GM18951 (cell line): ENCODE results near the gene PTTG1.

Experiments used
- POLR2A ChIP-seq: IDR thresholded peaks from 4 replicates; pipeline ENCODE4 v1.6.1; 2011; ENCODE audit warnings: mild to moderate bottlenecking; ENCODE audit not compliant: insufficient read length, insufficient read depth; ENCODE audit errors: extremely low read depth
- in situ Hi-C: fragments of 300-500 bp; cut with MboI; formaldehyde crosslinking; loops from one replicate; pipeline ENCODE4 v1.12.0; 2022; ENCODE audit warnings: low sequenced_read_pairs, mixed read lengths, inconsistent platforms; ENCODE audit not compliant: unreplicated experiment

The PTTG1 gene

DNA sequence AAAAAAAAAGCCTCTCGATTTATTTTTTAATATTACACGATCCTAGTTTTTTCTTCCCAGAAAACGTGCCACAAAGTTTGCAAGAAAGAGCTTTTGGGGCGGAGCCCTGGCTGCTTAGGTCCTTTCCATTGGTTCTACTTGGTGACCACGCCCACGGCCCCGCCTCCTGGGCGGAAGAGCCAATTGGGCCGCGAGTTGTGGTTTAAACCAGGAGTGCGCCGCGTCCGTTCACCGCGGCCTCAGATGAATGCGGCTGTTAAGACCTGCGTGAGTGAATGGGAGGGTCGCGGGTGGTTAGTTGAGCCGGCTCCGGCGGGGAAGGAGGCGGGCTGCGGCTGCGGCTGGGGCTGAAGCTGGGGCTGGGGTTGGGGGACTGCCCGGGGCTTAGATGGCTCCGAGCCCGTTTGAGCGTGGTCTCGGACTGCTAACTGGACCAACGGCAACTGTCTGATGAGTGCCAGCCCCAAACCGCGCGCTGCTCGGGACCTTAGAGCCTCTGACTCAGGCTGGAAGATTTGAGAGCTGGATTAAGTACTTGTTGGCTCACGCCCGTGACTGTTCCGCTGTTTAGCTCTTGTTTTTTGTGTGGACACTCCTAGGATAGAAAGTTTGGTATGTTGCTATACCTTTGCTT, at the start of gene PTTG1:
Gene PTTG1, plus strand, starts transcription at position 231 of the 634 bp plus-strand sequence. CDS start 458 bp downstream, outside the sequence.
- in situ Hi-C loops = no loop called here
- TF ChIP-seq POLR2A = peak; percentile 88

DNA sequence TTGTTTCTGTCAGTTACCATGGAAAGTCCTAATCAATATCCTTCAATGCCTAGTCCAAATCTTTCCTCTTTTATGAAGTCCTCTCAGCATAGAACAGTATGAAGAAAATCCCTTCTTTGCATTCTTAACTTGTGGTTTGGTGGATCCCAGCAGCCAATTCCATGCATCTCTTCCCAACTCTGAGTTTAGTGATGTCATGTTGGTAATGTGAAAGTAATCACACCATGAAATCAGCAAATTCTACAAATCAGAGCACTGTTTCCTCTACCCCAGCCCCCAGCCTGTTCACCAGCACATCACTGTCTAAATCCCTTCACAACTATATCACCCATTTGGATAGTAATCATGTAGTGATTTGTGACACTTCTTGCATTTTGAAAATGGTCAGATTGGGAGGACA, 46.5 kb upstream of the PTTG1 start:
- no peak for TF ChIP-seq POLR2A
- in situ Hi-C loops = no loop called here

DNA sequence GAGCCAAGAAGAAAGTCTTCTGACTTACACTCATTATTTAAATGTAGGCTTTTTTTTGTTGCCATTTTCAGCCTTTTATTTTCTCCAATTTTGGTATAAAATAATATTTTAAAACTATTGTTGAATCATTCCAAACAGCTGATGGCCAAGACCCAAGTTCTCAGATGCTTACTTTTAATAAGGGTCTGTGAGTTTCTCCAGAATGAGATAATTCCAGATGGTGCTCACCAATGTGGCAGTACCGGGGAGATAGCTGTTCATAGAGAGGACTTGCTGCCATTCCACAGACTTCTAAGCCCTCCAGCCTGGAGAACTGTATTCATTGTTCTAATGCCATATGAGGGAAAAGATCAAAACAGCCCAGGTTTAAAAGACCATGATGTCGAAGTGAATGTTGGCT, 46.0 kb upstream of the PTTG1 start:
- in situ Hi-C loops = no loop called here
- TF ChIP-seq POLR2A = no peak

DNA sequence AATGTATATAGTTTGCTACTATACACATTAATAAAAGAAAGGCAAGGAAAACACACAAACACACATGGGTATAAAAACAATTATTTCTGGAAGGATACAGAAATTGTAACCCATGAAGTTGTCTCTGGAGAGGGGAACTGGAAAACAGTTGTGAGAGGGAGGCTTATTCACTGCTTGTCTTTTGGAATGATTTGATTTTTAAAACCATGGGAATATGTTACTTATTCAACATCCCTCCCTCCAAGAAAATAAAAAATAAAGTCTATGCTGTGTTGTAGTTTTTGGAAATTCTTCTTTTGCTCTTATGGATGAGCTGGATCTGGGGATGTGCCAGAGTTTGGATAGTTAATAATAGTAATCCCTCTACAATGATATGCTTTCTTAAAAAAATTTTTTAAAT, 45.2 kb upstream of the PTTG1 start:
- no peak for TF ChIP-seq POLR2A
- in situ Hi-C loops = no loop called here

DNA sequence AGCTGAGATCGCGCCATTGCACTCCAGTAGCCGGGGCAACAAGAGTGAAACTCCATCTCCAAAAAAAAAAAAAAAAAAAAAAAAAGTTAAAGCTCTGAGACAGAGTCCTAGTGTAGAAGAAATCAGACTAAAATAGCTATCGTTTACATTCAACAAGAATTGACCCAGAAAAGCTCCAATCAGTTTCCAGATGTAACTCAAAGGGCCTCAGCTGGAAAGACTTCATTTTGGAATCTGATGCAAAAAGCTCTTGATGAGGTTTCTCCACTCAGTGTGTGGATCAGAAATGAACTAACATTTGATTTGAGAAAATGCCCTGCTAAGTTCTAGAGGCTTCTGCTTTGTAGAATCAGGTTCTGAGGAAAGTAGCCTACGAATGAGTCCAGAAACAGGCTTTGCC, 44.0 kb upstream of the PTTG1 start:
- TF ChIP-seq POLR2A = no peak
- in situ Hi-C loops = no loop called here

DNA sequence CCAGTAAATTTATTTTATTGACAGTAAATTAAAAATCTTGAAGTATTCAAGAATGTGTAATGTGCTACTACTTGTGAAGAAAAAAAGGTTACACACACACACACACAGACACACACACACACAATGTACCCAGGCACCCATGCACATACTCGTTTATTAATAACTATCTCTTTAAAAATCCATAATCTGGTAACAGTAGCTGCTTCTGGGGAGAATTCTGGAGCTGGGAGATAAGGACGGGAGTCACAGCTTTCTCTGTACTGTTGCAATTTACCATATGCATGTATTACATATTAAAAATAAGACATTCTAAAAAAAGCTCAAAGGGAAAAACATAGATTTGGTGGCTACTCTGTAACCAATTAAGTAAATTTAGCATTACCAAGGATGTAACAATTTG, 43.3 kb upstream of the PTTG1 start:
- in situ Hi-C loops = no loop called here
- TF ChIP-seq POLR2A = no peak

DNA sequence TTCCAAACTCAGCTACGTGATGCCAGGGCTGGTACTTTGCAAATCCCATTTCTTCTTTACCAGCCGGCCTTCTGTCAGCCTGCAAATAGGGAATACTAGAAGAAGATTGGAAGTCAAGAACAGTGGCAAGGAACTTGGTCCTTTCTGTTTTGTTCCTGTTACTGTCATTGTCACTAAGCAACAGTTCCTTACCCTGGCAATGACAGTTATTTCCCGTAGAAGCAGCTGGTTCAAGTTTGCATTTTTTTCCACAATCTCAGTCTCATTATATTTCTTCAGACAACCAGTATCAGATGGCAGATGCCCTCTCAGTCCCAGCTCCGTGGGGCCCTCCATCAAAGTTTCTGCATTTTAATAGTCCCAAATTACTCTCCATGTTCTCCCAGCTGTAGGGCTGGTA, 42.1 kb upstream of the PTTG1 start:
- TF ChIP-seq POLR2A = no peak
- in situ Hi-C loops = no loop called here

DNA sequence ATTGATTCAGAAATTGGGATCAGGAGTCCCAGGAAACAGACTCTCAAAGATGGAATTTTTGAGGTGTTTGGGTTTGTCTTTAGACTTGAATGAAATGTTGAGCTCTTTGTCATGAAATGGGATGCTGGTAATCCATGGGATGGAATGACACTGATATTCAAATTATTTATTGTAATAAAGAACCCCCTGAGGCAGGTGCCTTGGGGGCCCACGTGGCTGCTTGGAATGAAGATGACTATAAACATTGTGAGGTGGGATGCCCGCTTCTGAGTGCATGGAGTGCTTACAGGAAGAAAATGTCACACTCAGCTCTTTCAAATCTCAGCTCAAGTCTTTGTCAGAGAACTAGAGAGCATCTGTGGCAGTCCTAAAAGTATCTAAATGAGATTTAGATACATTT, 41.6 kb upstream of the PTTG1 start:
- in situ Hi-C loops = no loop called here
- no peak for TF ChIP-seq POLR2A

DNA sequence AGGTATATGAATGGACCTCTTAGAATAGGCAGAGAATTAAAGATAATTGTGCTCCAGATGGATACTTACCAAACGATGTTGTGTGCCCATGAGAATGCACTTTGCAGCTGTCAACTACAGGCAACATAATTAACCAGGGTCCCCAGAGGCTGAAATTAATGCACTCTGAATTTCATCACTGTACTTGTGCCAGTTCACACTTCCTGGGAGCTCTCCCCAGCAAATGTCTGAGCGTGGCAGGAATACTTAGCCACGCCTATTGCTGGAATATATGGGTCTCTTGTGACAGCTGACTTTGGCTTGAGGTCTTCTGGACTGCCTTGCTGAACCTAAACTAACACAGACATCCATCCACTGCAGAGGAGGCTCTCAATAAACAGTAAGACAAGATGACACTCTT, 39.3 kb upstream of the PTTG1 start:
- no peak for TF ChIP-seq POLR2A
- in situ Hi-C loops = no loop called here

DNA sequence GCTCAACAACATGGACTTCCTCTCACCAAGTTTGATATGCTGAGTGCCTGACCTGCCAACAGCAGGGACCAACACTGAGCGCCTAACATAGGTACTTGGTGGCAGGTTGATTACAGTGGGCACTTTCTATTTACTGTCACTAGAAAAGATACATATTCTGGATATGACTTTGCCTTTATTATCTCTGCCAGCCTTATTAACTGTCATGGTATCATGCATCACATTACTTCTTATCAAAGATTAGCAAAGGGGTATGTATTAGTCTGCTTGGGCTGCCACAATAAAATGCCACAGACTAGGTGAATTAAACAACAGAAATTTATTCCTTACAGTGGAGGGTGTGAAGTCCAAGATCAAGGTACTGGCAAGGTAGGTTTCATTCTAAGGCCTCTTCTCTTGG, 37.0 kb upstream of the PTTG1 start:
- in situ Hi-C loops = no loop called here
- no peak for TF ChIP-seq POLR2A

DNA sequence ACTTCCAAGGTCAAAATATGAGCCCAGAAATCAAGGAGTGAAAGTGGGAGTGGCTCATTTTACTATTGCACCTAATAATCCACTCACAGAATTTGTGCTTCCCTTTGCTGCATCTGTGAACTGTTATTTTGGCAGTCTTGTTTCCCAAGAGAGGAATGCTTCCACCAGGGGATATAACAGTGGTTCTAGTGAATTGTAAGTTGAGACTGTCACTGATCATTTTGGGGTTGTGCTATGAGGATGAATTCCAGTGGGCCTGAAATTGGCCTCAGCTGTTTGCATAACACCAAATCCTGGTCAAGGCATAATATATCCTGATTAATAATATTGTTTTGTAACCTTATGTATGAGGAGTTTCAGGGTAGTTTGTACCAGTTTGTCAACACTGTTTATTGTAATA, 36.2 kb upstream of the PTTG1 start:
- TF ChIP-seq POLR2A = no peak
- in situ Hi-C loops = no loop called here

DNA sequence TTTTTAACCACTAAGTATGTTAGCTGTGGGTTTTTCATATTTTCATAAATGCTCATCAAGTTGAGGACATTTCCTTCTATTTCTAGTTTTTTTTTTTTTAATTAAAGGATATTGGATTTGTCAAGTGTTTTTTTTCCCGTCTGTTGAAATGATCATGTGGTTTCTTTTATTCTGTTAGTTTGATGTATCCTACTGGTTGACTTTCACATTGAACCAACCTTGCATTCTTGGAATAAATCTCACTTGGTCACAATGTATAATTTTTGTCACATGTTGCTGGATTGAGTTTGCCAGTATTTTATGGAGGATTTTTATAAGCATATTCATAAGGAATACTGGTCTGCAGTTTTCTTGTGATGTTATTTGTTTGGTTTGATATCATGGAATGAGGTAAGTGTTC, 34.2 kb upstream of the PTTG1 start:
- in situ Hi-C loops = no loop called here
- TF ChIP-seq POLR2A = no peak

DNA sequence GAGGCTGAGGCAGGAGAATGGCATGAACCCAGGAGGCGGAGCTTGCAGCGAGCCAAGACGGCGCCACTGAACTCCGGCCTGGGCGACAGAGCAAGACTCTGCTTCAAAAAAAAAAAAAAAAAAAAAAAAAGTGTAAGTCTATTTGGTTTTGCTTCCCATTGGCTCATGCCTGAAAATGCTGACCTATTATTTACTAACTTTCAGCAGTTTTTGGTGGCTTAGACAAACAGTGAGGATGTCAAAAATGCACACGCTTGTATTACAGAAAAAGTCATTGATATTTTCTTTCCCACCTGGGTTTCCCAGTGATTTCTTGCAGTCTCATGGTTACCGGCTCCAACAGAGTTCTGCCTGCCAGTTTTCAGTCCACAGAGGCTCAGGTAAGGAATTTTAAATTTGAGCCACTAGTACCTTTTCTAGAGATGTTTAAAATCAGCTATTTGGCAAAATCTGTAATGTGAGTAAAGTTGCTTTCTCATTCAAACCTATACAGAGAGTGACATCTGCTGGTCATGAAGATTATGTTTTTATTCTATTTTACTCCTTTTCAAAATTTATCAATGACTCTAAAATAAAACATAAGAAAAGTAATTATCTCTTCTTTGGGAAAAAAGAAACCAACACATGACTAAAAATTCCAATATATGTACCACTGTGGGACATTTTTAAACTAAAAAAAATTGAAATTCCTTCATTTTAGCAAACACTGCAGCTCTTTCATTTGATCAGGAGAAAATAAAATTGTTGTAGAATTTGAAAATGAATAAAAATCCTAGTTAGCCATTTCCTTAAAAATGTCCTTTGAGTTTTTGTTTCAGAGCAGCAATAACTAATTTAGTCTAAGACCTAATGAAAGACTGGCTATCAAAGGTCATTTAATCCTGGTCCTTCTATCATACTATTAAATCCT, 30.6 kb upstream of the PTTG1 start:
- in situ Hi-C loops = no loop called here
- no peak for TF ChIP-seq POLR2A

DNA sequence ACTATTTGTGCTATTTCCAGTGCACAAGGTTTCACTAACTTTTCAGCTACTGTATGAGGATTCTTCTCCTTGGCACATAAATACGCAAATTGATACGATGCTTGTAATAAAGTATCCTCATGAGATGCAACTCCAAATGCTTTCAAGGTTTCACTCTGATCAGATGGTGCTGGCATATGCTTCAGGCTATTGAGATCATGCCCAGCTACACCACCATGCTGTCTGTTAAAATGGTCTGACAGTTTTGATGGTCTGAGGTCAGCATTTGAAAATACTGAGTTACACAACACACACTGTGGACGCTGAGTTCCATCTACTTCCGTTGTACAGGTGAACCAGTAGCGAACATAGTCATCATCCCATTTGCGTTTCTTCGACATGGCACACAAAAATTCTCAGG, 26.5 kb upstream of the PTTG1 start:
- in situ Hi-C loops = no loop called here
- TF ChIP-seq POLR2A = no peak
